Measurements from ENCODE around the gene NSG1. TPM values are rescaled to one million over a fixed set of nuclear protein-coding genes. Genes with fewer than 3 reads are reported as not detected.
"Not testable (repeated sequence)": the region's sequence is repeated elsewhere in the genome, so short reads cannot be mapped to it uniquely, and the experiment has no call there.

The NSG1 gene
- total RNA-seq, 4 donors from 2014 or later: 0.42 to 5.1 (median 2.7) TPM

GRCh38 chr4:4418676-4419390 lies 31.9 kb downstream of the NSG1 start:
- Histone ChIP-seq H3K27ac (replicated peaks in 1 of 4) (no peak overlapping the region), H3K36me3 (peaks cover 46 to 85% (median 58%) of the 10 kb centered on the region in 4 donors), H3K27me3 (no peaks in the 10 kb centered on the region), H3K4me3 (no peak overlapping the region), H3K9me3 (no peaks in the 10 kb centered on the region), H3K4me1 (no peaks in the 10 kb centered on the region)
- WGBS: 85% methylated on average over 19 of the region's 19 CpGs
- no peak for TF ChIP-seq EP300 (IDR thresholded peaks at IDR 0.05)
- TF ChIP-seq, protein P1, sequence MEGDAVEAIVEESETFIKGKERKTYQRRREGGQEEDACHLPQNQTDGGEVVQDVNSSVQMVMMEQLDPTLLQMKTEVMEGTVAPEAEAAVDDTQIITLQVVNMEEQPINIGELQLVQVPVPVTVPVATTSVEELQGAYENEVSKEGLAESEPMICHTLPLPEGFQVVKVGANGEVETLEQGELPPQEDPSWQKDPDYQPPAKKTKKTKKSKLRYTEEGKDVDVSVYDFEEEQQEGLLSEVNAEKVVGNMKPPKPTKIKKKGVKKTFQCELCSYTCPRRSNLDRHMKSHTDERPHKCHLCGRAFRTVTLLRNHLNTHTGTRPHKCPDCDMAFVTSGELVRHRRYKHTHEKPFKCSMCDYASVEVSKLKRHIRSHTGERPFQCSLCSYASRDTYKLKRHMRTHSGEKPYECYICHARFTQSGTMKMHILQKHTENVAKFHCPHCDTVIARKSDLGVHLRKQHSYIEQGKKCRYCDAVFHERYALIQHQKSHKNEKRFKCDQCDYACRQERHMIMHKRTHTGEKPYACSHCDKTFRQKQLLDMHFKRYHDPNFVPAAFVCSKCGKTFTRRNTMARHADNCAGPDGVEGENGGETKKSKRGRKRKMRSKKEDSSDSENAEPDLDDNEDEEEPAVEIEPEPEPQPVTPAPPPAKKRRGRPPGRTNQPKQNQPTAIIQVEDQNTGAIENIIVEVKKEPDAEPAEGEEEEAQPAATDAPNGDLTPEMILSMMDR (IDR thresholded peaks at IDR 0.05): no peak
- no peak for TF ChIP-seq POLR2AphosphoS5 (IDR thresholded peaks at IDR 0.05)
- no peak for TF ChIP-seq POLR2A (IDR thresholded peaks at IDR 0.05; ENCODE audit: low read depth)
- no peak for DNase-seq (ENCODE audit: extremely low spot score)
- intact Hi-C loops (cut with DNase I): no loop called here

DNA sequence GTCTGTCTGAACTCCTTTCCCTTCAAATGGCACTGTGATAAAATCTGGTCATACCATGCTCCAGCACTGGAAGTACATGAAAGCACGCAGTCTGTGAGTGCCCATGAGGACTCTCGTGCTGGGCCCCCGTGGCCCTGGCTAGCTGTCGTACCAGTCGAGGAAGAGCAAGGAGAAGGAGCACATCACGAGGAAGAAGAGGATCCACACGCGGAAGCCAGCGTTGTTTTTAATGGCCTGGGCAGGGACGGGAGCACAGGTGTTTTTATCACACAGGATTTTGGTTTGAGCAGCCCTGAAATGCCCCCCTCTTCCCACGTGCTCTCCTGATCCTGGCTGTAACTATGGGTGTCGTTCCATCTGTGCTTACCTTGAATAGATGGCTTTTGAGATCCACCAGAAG lies 33.0 kb downstream of the NSG1 start:
- no peak for TF ChIP-seq EP300 (IDR thresholded peaks at IDR 0.05)
- TF ChIP-seq, protein P1 (IDR thresholded peaks at IDR 0.05): no peak
- no peak for TF ChIP-seq POLR2A (IDR thresholded peaks at IDR 0.05; ENCODE audit: low read depth)
- no peak for TF ChIP-seq POLR2AphosphoS5 (IDR thresholded peaks at IDR 0.05)
- Histone ChIP-seq H3K4me3 (no peak overlapping the region), H3K4me1 (no peaks in the 10 kb centered on the region), H3K27ac (replicated peaks in 1 of 4) (no peak overlapping the region), H3K9me3 (no peaks in the 10 kb centered on the region), H3K27me3 (no peaks in the 10 kb centered on the region), H3K36me3 (peaks cover 49 to 96% (median 69%) of the 10 kb centered on the region in 4 donors)
- 95% methylated on average over 12 of the region's 12 CpGs for WGBS
- intact Hi-C loops (cut with DNase I): no loop called here
- no peak for DNase-seq (ENCODE audit: extremely low spot score)

- 98% methylated on average over 8 of the region's 12 CpGs for WGBS
- Histone ChIP-seq H3K9me3 (no peaks in the 10 kb centered on the region), H3K36me3 (peaks cover 53 to 98% (median 72%) of the 10 kb centered on the region in 4 donors), H3K4me1 (no peaks in the 10 kb centered on the region), H3K27ac (replicated peaks in 1 of 4) (no peak overlapping the region), H3K4me3 (no peak overlapping the region), H3K27me3 (no peaks in the 10 kb centered on the region)
- intact Hi-C loops (cut with DNase I): no loop called here
- TF ChIP-seq, protein P1 (IDR thresholded peaks at IDR 0.05): no peak
- no peak for TF ChIP-seq EP300 (IDR thresholded peaks at IDR 0.05)
- no peak for TF ChIP-seq POLR2A (IDR thresholded peaks at IDR 0.05; ENCODE audit: low read depth)
- no peak for TF ChIP-seq POLR2AphosphoS5 (IDR thresholded peaks at IDR 0.05)
- no peak for DNase-seq (ENCODE audit: extremely low spot score)
Measured at GRCh38 chr4:4420421-4420820, 33.5 kb downstream of the NSG1 start.

GRCh38 chr4:4421356-4421755 lies 34.5 kb downstream of the NSG1 start:
- no peaks in the 10 kb centered on the region for H3K27me3 ChIP-seq
- intact Hi-C loops (cut with DNase I): no loop called here
- no peak overlapping the region for H3K4me3 ChIP-seq
- H3K9me3 ChIP-seq: no peaks in the 10 kb centered on the region
- DNase-seq (ENCODE audit: extremely low spot score): no peak
- peaks cover 53 to 99% (median 70%) of the 10 kb centered on the region in 4 donors for H3K36me3 ChIP-seq
- no peaks in the 10 kb centered on the region for H3K4me1 ChIP-seq
- no peak overlapping the region for H3K27ac ChIP-seq (replicated peaks in 1 of 4)
- whole genome bisulfite sequencing: 98% methylated on average over 11 of the region's 11 CpGs
- TF ChIP-seq POLR2A (IDR thresholded peaks at IDR 0.05; ENCODE audit: low read depth) (no peak), POLR2AphosphoS5 (IDR thresholded peaks at IDR 0.05) (no peak), EP300 (IDR thresholded peaks at IDR 0.05) (no peak)
- TF ChIP-seq, protein P1 (IDR thresholded peaks at IDR 0.05): no peak

DNA sequence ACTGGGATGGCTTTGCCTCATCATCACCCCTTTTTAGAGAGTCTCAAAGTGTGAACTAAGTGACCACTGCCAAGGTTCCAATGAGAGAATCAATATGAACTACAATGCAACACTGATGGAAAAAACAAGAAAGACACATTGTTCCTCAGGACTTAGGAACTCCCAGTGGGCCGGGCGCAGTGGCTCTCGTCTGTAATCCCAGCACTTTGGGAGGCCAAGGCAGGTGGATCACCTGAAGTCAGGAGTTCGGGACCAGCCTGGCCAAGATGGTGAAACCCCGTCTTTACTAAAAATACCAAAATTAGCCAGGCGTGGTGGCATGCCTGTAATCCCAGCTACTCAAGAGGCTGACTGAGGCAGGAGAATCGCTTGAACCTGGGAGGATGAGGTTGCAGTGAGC lies 35.2 kb downstream of the NSG1 start:
- H3K4me3 ChIP-seq; H3K27ac ChIP-seq (replicated peaks in 1 of 4); H3K4me1 ChIP-seq; H3K9me3 ChIP-seq; intact Hi-C loops (cut with DNase I); H3K27me3 ChIP-seq; DNase-seq (ENCODE audit: extremely low spot score): not testable (repeated sequence)
- WGBS: 93% methylated on average over 7 of the region's 7 CpGs
- peaks cover 53 to 95% (median 70%) of the 10 kb centered on the region in 4 donors for H3K36me3 ChIP-seq
